ENCODE measurements around the gene CNP.

Gene CNP

GRCh38 chr17:41966463-41967140 is at the start of gene CNP:
CNP (plus strand) TSS chr17:41966795; CDS start chr17:41966885, 90 bp downstream.
- peak; percentile 82 for DNase-seq
- Histone ChIP-seq H3K27ac (peak within 1 kb of the TSS; percentile 52), H3K27me3 (replicated peaks) (no peaks in the 10 kb centered on the region), H3K4me3 (ENCODE audit: low read depth, low read length) (peak within 1 kb of the TSS; percentile 81), H3K36me3 (replicated peaks) (peaks cover 12% of the 10 kb centered on the region)
- in situ Hi-C loops (cut with HindIII; ENCODE audit: low pct_ligation_motif_present, low sequenced_read_pairs): loop anchor here (25.0 kb wide), 1 partner anchor 146 kb away; the partner anchor contains the start of genes DHX58, HSPB9 and KAT2A
- no peak for TF ChIP-seq CTCF (IDR thresholded peaks at IDR 0.05; ENCODE audit: low read depth, low read length, missing control alignments)

GRCh38 chr17:41917192-41917591 is 49.4 kb upstream of the CNP start:
- in situ Hi-C loops (cut with HindIII; ENCODE audit: low pct_ligation_motif_present, low sequenced_read_pairs): no loop called here
- TF ChIP-seq CTCF (IDR thresholded peaks at IDR 0.05; ENCODE audit: low read depth, low read length, missing control alignments): no peak
- H3K4me3 ChIP-seq (ENCODE audit: low read depth, low read length): peak overlapping the region; percentile 98
- no peaks in the 10 kb centered on the region for H3K27me3 ChIP-seq (replicated peaks)
- DNase-seq: peak; percentile 19
- H3K27ac ChIP-seq: no peak overlapping the region
- H3K36me3 ChIP-seq (replicated peaks): peaks cover 21% of the 10 kb centered on the region

- Histone ChIP-seq H3K27ac (peak overlapping the region; percentile 55), H3K27me3 (replicated peaks) (no peaks in the 10 kb centered on the region), H3K4me3 (ENCODE audit: low read depth, low read length) (peak overlapping the region; percentile 98), H3K36me3 (replicated peaks) (peaks cover 15% of the 10 kb centered on the region)
- in situ Hi-C loops (cut with HindIII; ENCODE audit: low pct_ligation_motif_present, low sequenced_read_pairs): no loop called here
- TF ChIP-seq CTCF (IDR thresholded peaks at IDR 0.05; ENCODE audit: low read depth, low read length, missing control alignments): no peak
- peak; percentile 4 for DNase-seq
Measured at GRCh38 chr17:41917679-41918313, 48.8 kb upstream of the CNP start.

DNA sequence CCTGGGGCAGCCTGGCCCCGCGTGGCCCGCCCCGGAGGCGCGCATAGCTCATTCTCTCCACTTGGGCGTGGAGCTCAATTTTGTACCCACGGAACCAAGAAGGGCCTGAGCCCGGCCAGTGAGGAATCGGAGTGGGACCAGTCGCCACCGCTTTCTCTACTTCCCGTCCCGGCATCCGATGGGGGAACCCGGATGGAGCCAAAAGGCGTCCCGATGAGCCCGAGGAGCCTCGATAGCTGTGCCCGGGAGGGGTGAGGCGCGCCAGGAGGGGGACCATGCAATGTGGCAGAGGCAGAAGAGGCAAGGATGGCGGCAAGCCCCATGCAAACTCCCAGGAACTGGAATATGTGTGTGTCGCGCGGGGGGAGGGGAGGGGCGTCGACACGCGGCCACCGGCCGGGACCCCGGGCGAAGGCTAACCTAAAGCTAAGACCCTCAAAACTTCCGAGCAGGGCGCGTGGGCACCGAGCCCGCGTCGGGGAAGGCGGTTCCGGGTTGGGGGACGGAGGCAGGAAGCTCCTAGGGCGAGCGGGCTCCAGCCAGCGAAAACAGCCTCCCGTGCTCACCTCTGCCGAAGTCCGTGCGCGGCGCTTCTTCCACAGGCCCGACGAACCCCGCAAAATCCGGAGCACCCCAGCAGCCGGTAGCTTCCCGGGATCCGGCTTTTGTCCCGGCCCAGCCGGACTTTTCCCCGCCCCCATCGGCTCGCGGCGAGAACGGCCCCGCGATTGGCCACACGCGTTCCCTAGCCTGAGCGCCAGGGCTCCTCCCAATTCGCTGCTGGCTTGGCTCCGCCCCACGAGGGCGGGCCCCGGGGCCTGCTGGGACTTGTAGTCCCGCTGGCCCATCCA is 48.1 kb upstream of the CNP start, which contains the start of gene ACLY:
Gene ACLY, minus strand, starts transcription at position 638 of the 851 bp plus-strand sequence. CDS start 5,078 bp downstream, outside the sequence.
- Histone ChIP-seq H3K4me3 (ENCODE audit: low read depth, low read length) (peak within 1 kb of the TSS; percentile 98), H3K27me3 (replicated peaks) (no peaks in the 10 kb centered on the region), H3K27ac (peak within 1 kb of the TSS; percentile 55), H3K36me3 (replicated peaks) (peaks cover 8% of the 10 kb centered on the region)
- DNase-seq: peak; percentile 94
- in situ Hi-C loops (cut with HindIII; ENCODE audit: low pct_ligation_motif_present, low sequenced_read_pairs): no loop called here
- TF ChIP-seq CTCF (IDR thresholded peaks at IDR 0.05; ENCODE audit: low read depth, low read length, missing control alignments): no peak

- no peak for TF ChIP-seq CTCF (IDR thresholded peaks at IDR 0.05; ENCODE audit: low read depth, low read length, missing control alignments)
- in situ Hi-C loops (cut with HindIII; ENCODE audit: low pct_ligation_motif_present, low sequenced_read_pairs): no loop called here
- Histone ChIP-seq H3K27me3 (replicated peaks) (no peaks in the 10 kb centered on the region), H3K27ac (peak overlapping the region; percentile 1), H3K4me3 (ENCODE audit: low read depth, low read length) (peak overlapping the region; percentile 47), H3K36me3 (replicated peaks) (peaks cover 3% of the 10 kb centered on the region)
- no peak for DNase-seq
Measured at GRCh38 chr17:41919165-41919817, 47.3 kb upstream of the CNP start.
